HG03064 (cell line): ENCODE results near the gene STKLD1.
"Not testable (repeated sequence)": the region's sequence is repeated elsewhere in the genome, so short reads cannot be mapped to it uniquely, and the experiment has no call there.

Source experiments
- ATAC-seq: cut with Tn5 transposase; IDR thresholded peaks from one replicate; pipeline ENCODE4 v1.9.1; 2021; ENCODE audit warnings: low read depth; ENCODE audit not compliant: unreplicated experiment

STKLD1 gene

GRCh38 chr9:133360400-133361393 is 15.5 kb upstream of the STKLD1 start:
- ATAC-seq: no peak

DNA sequence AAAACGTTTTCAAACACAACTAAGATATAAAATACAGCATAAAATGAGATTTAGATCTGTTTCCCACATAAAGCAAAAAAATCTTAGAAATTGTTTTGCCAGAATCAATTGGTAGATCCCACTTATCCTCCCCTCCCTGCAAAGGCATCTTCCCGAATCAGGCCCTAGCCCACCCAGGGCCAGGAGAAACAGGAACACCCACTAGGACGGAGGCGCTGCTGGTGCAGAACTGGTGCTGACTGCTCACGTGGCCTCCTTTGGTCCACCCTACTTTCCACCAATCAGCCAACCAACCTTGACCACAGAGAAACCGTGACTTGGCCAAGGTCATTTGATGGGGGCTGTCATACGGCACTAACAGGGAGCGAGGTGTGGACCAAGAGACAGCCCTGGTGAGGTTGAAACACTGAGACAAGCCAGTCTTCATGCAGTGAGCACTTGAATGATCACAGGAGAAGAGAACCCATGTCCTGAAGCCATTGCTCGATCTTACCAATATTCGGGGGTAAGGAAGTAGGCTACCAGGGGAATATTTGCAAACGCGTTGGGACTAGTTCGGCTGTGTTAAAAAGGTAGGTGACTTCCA is 14.6 kb upstream of the STKLD1 start:
- ATAC-seq: no peak

GRCh38 chr9:133362359-133363044 is 13.7 kb upstream of the STKLD1 start:
- ATAC-seq: no peak

DNA sequence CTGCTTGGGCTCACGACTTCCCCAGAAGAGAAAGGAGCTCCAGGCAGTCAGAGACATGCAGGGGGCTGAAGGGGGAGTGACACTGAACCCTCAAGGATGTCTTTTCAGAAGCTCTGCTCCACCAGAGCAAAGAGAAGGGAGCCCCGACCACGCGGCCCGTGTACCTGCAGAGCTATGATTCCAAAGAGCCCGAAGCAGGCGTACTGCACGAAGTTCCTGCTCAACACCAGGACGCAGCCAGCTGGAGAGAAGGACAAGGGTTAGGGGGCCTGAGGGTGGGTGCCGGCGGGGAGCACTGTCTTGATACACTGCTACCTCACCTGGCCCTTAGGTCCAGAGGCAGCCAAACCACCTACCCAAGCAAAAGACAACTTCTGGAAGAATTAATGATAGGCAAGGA is 9.7 kb upstream of the STKLD1 start:
- no peak for ATAC-seq

DNA sequence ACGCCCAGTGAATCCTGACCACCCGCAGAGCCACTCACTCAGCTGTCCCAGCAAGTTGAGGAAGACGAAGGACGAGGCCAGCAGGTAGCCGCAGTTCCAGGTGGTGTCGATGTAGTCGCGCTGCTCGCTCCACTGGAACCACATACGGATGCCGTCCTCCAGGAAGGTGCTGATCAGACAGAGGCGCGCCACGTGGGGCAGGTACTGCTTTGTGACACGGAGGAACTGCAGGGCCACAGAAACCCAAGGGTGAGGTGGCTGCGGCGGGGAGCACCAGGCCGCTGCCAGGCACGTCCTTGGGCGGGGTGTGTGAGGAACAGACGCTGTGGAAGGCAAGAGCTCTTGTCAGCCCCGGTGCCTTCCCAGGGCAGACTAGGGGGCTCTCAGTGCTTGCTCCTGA is 8.9 kb upstream of the STKLD1 start:
- ATAC-seq: no peak

- ATAC-seq: no peak
Measured at GRCh38 chr9:133367778-133368177, 8.4 kb upstream of the STKLD1 start.

DNA sequence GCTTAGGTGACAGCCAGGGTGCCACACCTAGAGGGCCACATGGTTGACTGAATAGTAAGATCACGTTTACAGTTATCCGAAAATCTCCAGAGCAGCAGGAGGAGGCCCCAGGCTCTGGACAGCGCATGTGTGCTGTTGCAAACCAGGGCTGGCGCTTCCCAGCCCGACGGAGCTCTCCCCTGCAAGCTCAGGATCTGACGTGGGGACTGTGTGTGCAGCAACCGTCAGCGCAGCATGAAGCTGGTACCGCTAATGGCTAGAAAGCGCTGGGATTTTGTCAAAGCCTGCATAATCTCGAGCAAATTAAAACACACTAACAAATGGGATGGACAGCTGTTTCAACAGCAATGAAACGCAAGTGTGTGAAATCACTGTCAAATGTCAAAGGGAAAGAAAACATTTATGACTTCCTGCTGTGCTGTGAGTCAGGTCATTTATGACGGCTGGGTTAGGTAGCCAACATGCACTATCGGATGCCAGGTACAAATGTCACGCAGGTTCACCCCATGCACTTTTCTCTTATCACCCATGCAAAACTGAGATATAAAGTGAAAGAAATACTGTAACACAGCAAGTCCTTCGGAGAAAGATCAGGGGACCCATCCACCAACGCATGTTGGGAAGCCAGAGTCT is 7.8 kb upstream of the STKLD1 start:
- ATAC-seq: no peak

DNA sequence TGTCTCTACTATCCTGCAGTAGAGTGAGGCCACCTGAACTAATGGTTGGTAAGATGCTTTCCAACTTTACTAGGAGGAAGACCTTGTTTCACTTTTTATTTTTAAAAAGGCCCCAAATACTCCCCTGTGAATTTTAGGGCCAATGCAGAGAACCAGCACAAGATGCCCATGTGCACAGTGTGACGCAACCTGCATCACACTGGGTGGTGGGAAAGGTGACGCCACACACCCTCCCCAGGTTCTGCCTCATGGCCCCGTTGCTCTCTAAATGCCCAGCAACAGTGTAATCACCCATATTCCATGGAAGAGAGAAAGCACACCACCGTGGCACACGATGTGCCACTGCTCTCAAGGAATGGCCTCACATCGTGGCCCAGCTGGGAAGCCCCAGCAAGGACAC is 6.7 kb upstream of the STKLD1 start:
- no peak for ATAC-seq

GRCh38 chr9:133369933-133370332 is 6.2 kb upstream of the STKLD1 start:
- no peak for ATAC-seq

GRCh38 chr9:133370685-133371084 is 5.5 kb upstream of the STKLD1 start:
- ATAC-seq: no peak

GRCh38 chr9:133371261-133371711 is 4.9 kb upstream of the STKLD1 start:
- no peak for ATAC-seq

GRCh38 chr9:133372144-133372543 is 4.0 kb upstream of the STKLD1 start:
- ATAC-seq: no peak

GRCh38 chr9:133374612-133375115 is 1.5 kb upstream of the STKLD1 start:
- ATAC-seq: no peak

DNA sequence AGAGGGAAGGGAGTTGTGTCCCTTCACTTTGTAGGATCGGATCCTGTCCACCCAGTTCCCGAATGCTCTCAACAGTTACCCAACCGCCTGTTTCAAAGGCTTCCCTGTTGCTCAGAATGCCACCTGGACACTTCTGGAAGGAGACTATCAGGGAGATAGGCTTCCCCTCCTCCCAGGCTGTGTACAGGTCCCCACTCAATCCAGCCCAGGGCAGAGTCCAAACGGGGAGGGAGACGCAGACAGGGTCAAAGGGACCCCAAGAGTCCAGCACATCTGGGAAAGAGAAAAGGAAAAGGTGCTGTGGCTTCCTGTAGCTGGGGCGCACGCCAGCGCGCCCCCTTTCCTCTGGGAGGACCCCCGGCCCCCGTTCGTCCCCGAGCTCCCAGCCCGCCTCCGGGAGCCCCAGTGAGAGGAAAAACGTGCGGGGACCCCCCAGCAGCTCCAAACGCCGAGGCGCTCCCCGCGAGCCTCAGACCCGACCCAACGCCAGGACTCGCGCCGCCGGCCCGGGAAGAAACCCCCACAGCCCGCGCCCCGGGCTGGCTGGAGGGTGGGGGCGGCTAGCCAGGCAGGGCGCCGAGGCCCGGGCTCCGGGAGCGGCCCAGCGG is 946 bp upstream of the STKLD1 start:
- peak; percentile 7 for ATAC-seq

DNA sequence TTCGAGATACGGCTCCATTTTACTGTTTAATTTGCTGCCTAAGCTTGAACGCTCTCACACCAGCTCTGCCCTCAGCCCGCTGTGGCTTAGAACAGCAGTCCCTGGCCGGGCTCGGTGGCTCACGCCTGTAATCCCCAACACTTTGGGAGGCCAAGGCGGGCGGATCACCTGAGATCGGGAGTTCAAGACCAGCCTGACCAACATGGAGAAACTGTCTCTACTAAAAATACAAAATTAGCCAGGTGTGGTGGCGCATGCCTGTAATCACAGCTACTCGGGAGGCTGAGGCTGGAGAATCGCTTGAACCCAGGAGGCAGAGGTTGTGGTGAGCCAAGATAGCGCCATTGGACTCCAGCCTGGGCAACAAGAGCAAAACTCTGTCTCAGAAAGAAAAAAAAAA is 1.1 kb downstream of the STKLD1 start:
- not testable (repeated sequence) for ATAC-seq

DNA sequence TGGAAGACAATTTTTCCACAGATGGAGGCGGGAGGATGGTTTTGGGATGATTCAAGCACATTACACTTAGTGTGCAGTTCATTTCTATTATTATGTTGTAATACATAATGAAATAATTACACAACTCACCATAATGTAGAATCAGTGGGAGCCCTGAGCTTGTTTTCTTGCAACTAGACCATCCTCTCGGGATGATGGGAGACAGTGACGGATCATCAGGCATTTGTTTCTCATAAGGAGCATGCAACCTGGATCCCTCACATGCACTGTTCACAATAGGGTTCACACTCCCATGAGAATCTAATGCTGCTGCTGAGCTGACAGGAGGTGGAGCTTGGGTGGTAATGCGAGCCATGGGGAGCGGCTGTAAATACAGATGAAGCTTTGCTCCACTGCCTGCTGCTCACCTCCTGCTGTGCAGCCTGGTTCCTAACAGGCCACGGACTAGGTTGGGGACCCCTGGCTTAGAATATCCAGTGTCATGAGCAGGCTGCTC is 1.6 kb downstream of the STKLD1 start:
- no peak for ATAC-seq

DNA sequence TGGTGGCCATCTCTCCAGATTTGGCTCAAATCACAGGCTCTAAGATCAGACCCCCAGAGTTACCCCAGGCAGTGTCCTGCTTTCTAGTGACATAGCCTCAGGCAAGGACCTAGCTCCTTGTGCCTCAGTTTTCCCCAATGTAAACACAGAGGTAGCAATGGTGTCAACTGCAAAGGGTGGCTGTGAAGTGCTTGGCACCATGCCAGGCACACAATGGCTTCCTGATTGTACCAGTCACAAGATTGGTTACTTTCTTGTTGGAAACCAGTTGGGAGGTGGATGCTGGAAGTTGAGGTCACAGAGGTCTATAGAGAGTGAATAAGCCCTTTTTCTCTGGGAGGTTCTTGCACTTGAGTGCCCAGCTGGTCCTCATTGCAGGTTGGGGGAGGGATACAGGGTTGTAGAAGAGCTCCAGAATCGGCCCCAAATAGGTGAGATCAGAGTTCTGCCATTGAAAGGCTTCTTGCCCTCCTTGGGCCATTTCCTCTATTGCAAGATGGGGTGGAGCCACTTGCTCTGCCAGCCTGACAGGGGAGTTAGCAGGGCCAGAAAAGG is 2.3 kb downstream of the STKLD1 start:
- ATAC-seq: no peak

DNA sequence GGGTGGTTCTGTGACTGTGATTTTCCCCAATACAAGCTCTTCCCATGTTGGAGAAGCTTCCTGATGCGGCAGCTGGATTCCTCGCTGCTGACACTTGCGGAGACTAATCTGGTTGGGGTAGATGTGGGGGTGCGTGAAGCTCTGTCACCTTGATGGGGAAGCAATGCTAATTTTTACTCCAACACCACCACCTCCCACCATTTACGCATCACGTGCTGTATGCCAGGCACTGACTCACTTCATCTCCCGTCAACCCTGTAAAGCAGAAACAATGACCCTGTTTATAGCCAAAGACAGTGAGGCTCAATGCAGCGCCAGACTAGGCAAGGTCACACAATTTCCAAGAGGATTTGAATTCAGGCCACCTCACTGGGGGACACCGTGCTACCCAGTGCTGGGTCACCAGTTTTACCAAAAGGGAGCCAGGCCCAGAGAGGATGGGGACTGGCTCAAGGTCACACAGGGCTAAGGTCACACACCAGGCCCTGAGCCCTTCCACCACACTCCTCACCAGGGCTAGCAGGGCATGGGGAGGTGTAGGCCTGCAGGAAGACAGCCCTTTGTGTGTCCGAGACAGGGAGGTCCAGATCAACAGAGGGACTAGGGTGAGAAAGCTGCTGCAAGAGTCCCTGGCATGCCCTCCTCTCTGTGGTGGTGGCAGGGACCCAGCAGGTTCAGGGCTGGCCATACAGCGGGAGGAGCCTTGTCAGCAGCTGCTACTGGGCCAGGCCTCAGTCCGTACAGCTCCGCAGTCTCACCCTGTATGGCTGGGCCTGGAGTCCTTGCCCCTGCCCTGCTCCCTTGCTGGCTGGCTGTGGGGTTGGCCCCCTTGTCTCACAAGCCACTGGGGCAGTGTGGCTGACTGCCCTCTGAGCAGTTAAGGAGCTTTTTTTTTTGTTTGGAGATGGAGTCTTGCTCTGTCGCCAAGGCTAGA is 3.3 kb downstream of the STKLD1 start:
- no peak for ATAC-seq

- ATAC-seq: no peak
Measured at GRCh38 chr9:133380734-133381133, 4.6 kb downstream of the STKLD1 start.
